Small intestine (tissue), 16 donors: ENCODE data around the gene WDR59. TPM values are rescaled to one million over a fixed set of nuclear protein-coding genes. Genes with fewer than 3 reads are reported as not detected.
A peak's percentile ranks its signal among the peaks of the same experiment; 100 is the strongest.

Experiments used
- DNase-seq, 2 donors: peaks; one replicate each; pipeline versions ENCODE4 v3.0.0 to v3.0.0-alpha.2; 2013
- FAIRE-seq: peaks from 2 replicates; lab custom pipeline; 2012; peaks lifted over from hg19 to GRCh38; lab: Jason Lieb, UNC
- H3K27ac ChIP-seq, 3 donors: one replicate each; pipeline ENCODE4 v1.5.1; 2013; ENCODE audit warnings: low read length in 2 of 3, mild to moderate bottlenecking in 2 of 3, control low read depth in 1 of 3, inconsistent platforms in 1 of 3, low read depth in 1 of 3, moderate library complexity in 1 of 3
- H3K27me3 ChIP-seq, 3 donors: one replicate each; pipeline ENCODE4 v1.6.1; 2013; ENCODE audit warnings: low read length in 3 of 3, inconsistent platforms in 1 of 3; ENCODE audit not compliant: control insufficient read depth in 3 of 3, insufficient read depth in 3 of 3
- H3K36me3 ChIP-seq, 3 donors: one replicate each; pipeline ENCODE4 v1.6.1; 2013; ENCODE audit warnings: low read length in 3 of 3, inconsistent platforms in 1 of 3, low read depth in 1 of 3, mild to moderate bottlenecking in 1 of 3, moderate library complexity in 1 of 3; ENCODE audit not compliant: control insufficient read depth in 3 of 3, insufficient read depth in 2 of 3
- H3K4me1 ChIP-seq, 3 donors: one replicate each; pipeline ENCODE4 v1.6.1; 2013; ENCODE audit warnings: low read length in 2 of 3, inconsistent platforms in 1 of 3, low read depth in 1 of 3, mild to moderate bottlenecking in 1 of 3, moderate library complexity in 1 of 3; ENCODE audit not compliant: control insufficient read depth in 3 of 3, insufficient read depth in 2 of 3
- H3K4me3 ChIP-seq, 3 donors: one replicate each; pipeline ENCODE4 v1.5.1; 2013; ENCODE audit warnings: low read length in 3 of 3, control low read depth in 1 of 3, inconsistent platforms in 1 of 3, low read depth in 1 of 3, mild to moderate bottlenecking in 1 of 3, moderate library complexity in 1 of 3
- H3K9me3 ChIP-seq, 2 donors: one replicate each; pipeline ENCODE4 v1.6.1; 2013; ENCODE audit warnings: low read depth in 1 of 2, low read length in 1 of 2; ENCODE audit not compliant: control insufficient read depth in 2 of 2, insufficient read depth in 1 of 2
- WGBS, 3 donors: extraction: QIAGEN DNeasy Blood & Tissue Kit; methylation state at CpG; one replicate each; pipeline ENCODE4 v1.1.7; 2013; 5-methylcytosine and 5-hydroxymethylcytosine counted together
- long read RNA-seq, 10 donors: transcript quantifications; one replicate each; lab custom pipeline, GENCODE V29; 2026
- polyA plus RNA-seq, 4 donors: library from polyadenylated mRNA; stranded (reverse) in 3 of 4; unstranded in 1 of 4; fragments of 200-250 nt in 3 of 4; fragments of 120-200 nt in 1 of 4; gene quantifications; one replicate each; pipeline versions ENCODE4 v1.2.1 to v1.2.3, GENCODE V29; 2013
- donor health status: healthy with polysubstance abuse.
- donor health status: control.
- donor health status: control.
- donor health status: Bipolar disorder and iron deficiency.
- donor health status: healthy.

Gene WDR59, protein sequence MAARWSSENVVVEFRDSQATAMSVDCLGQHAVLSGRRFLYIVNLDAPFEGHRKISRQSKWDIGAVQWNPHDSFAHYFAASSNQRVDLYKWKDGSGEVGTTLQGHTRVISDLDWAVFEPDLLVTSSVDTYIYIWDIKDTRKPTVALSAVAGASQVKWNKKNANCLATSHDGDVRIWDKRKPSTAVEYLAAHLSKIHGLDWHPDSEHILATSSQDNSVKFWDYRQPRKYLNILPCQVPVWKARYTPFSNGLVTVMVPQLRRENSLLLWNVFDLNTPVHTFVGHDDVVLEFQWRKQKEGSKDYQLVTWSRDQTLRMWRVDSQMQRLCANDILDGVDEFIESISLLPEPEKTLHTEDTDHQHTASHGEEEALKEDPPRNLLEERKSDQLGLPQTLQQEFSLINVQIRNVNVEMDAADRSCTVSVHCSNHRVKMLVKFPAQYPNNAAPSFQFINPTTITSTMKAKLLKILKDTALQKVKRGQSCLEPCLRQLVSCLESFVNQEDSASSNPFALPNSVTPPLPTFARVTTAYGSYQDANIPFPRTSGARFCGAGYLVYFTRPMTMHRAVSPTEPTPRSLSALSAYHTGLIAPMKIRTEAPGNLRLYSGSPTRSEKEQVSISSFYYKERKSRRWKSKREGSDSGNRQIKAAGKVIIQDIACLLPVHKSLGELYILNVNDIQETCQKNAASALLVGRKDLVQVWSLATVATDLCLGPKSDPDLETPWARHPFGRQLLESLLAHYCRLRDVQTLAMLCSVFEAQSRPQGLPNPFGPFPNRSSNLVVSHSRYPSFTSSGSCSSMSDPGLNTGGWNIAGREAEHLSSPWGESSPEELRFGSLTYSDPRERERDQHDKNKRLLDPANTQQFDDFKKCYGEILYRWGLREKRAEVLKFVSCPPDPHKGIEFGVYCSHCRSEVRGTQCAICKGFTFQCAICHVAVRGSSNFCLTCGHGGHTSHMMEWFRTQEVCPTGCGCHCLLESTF
- 10 to 100 TPM; 13.9 to 68.9 (median 25.2) TPM for polyA plus RNA-seq
- long read RNA-seq, donor 1 = 0 reads
- long read RNA-seq, donor 2, full-length matches to known transcripts = 1 of 1 reads
- long read RNA-seq, donor 2, partial matches to known transcripts = 0 of 1 reads
- long read RNA-seq, donor 2, other reads (novel, unspliced or antisense) = 0 of 1 reads
- long read RNA-seq, donor 3, partial matches to known transcripts = 0 of 2 reads
- long read RNA-seq, donor 3, other reads (novel, unspliced or antisense) = 0 of 2 reads
- long read RNA-seq, donor 4 = 0 reads
- long read RNA-seq, donor 5, partial matches to known transcripts = 0 of 2 reads
- long read RNA-seq, donor 5, other reads (novel, unspliced or antisense) = 0 of 2 reads
- long read RNA-seq, donor 6, full-length matches to known transcripts = 2 of 2 reads
- long read RNA-seq, donor 6, partial matches to known transcripts = 0 of 2 reads
- long read RNA-seq, donor 6, other reads (novel, unspliced or antisense) = 0 of 2 reads
- long read RNA-seq, donor 7, partial matches to known transcripts = 54 of 55 reads
- long read RNA-seq, donor 7, other reads (novel, unspliced or antisense) = 0 of 55 reads
- long read RNA-seq, donor 8 = 0 reads
- long read RNA-seq, donor 9 = 0 reads
- long read RNA-seq, donor 10, full-length matches to known transcripts = 4 of 4 reads
- long read RNA-seq, donor 10, partial matches to known transcripts = 0 of 4 reads
- long read RNA-seq, donor 10, other reads (novel, unspliced or antisense) = 0 of 4 reads

DNA sequence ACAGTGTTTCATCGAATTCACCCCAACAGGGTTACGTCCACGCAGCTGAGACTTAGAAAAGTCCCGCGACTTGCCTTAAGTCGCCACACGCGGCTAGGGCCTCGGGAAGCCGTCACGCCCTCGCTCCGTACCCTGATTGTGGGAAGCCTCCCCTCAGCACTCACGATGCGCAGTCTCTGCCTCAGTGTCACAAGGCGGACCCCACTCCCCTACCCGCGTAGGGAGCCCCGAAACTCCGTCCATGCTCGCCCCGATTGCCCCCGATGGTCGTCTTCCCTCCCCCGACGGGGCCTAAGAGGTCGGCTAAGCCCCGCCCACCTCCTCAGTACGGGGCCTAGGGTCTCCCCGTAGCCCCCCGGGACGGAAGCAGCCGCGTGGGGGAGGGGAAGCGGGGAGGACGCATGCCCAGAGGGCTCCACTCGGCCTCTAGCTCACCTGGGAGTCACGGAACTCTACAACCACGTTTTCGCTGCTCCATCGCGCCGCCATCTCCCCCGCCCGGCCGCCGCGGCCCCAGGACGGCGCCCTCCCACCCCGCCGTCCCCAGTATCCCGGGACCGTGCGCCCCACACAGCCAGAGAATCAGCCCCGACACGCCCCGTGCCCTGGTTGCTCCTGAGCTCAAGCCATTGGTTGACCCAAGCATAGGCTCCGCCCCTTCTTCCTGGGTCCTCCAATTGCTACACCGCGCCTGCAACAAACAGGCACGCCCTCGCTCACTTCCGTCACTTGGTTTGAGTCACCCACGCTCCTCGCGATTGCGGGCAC, at the start of gene WDR59:
Gene WDR59 (minus strand): TSS at position 595 of the 768 bp plus-strand sequence. CDS start 106 bp downstream, at position 489.
- peaks cover 0 to 10% (median 0%) of the 10 kb centered on the region in 3 donors for H3K36me3 ChIP-seq
- no peaks in the 10 kb centered on the region for H3K9me3 ChIP-seq
- H3K4me1 ChIP-seq = no peaks in the 10 kb centered on the region
- peak within 1 kb of the TSS; percentile 73 to 91 (median 74) for H3K4me3 ChIP-seq
- DNase-seq (peak; percentile 100), FAIRE-seq (no peak)
- H3K27me3 ChIP-seq = no peaks in the 10 kb centered on the region
- peak within 1 kb of the TSS in 2 of 3 donors; percentile 61 to 78 for H3K27ac ChIP-seq
- WGBS, 3 donors = 1% methylated on average over 66 to 68 of the region's 68 CpGs

DNA sequence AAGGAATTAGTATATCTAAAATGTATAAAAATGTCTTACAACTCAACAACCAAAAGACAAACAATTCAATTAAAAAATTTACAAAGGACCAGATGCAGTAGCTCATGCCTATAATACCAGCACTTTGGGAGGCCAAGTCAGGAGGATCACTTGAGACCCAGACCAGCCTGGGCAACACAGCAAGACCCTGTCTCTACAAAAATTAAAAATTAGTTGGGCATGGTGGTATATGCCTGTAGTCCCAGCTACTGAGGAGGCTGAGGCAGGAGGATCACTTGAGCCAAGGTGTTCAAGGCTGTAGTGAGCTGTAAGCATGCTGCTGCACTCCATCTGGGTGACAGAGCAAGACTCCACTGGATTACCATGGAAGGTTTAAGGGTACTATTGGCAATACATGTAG, 47.7 kb upstream of the WDR59 start:
- no peaks in the 10 kb centered on the region for H3K27me3 ChIP-seq
- H3K36me3 ChIP-seq = peaks cover 0 to 3% (median 0%) of the 10 kb centered on the region in 3 donors
- H3K9me3 ChIP-seq = peaks cover 0 to 12% of the 10 kb centered on the region in 2 donors
- FAIRE-seq = no peak
- H3K4me1 ChIP-seq = no peaks in the 10 kb centered on the region
- H3K4me3 ChIP-seq = no peak overlapping the region
- no peak for DNase-seq
- no peak overlapping the region for H3K27ac ChIP-seq

DNA sequence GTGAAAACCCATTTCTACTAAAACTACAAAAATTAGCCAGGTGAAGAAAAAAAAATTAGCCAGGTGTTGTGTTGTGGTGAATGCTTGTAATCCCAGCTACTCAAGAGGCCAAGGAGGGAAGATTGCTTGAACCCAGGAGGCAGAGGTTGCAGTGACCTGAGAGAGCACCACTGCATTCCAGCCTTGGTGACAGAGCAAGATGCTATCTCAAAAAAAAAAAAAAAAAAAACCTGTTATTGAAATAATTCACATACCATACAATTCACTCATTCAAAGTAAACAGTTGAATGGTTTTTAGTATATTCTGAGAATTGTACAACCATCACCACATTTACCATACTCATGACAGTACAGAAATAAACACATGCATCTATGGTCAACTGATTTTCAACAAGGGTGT, 44.9 kb upstream of the WDR59 start:
- Histone ChIP-seq H3K4me3 (no peak overlapping the region), H3K4me1 (peaks cover 0 to 4% (median 0%) of the 10 kb centered on the region in 3 donors), H3K36me3 (no peaks in the 10 kb centered on the region), H3K27me3 (no peaks in the 10 kb centered on the region), H3K9me3 (no peaks in the 10 kb centered on the region), H3K27ac (no peak overlapping the region)
- FAIRE-seq = no peak
- DNase-seq = no peak

DNA sequence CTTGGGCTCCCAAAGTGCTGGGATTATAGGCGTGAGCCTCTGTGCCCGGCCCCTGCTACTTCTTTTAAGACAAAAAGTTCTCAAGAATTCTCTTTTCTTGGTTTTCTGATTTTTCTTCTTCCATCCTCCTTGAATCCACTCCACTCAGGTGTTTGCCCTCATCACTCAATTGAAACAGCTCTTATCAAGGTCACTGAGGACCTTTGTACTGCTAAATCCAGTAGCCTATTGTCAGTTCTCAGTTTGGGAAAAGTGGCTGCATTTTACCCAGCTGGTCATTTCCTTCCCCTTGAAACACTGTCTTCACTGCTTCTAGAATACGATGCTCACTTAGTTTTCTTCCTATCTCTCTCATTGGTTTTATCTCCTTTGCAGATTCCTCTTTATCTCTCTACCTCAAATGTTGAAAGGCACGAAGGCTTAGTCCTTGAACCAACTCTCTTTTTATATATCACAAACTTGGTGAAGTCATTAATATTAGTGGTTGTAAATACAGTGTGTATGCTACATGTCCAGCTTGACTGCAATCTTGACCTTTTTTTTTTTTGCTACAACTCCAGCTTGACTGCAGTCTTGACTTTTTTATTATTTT, 43.7 kb upstream of the WDR59 start:
- H3K4me1 ChIP-seq = peaks cover 0 to 4% (median 0%) of the 10 kb centered on the region in 3 donors
- H3K9me3 ChIP-seq = no peaks in the 10 kb centered on the region

DNA sequence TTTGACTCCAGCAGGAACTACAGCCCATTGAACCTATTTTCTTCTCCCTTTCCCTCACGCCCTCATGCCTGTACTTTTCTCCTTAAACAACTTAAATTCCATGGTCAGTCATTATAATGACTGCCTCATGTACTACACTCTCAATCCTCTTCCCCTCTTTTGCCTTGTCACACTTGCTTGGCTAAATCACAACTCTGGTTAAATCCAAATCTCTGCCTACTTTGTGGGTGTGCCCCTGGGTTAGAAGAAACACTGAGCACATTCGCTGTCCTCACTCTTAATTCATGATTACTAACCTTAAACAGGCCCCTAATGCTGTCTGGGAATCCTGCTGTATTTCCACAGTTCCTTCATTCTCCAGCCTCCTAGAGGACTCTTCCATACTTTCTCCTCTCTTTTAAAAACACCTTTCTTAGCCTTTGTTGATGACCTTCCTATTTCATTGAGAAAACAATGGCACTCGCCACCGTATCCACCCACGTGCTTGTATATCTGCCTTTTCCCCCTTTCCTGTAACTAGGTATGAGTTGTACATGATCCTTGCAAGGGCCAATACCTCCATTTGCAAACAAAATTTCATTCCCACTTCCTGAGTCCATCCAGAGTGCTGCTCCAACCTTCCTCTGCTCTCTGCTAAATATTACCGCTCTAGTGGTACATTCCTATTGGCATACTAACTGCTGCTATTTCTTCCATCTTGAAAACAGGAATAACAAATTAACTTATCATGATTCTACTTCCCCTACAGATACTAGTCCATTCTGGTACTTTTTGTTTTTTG, 42.8 kb upstream of the WDR59 start:
- Histone ChIP-seq H3K36me3 (no peaks in the 10 kb centered on the region), H3K27ac (no peak overlapping the region)
- WGBS, 3 donors = 90 to 93% (median 93%) methylated on average over 6 of the region's 6 CpGs

More for the DNA sequence above, 43.7 kb upstream of the WDR59 start:
- no peaks in the 10 kb centered on the region for H3K36me3 ChIP-seq
- DNase-seq (peak in 1 of 2 donors; percentile 22), FAIRE-seq (no peak)
- 59 to 76% (median 63%) methylated on average over 4 of the region's 4 CpGs for WGBS, 3 donors
- no peak overlapping the region for H3K4me3 ChIP-seq
- no peak overlapping the region for H3K27ac ChIP-seq
- no peaks in the 10 kb centered on the region for H3K27me3 ChIP-seq

DNA sequence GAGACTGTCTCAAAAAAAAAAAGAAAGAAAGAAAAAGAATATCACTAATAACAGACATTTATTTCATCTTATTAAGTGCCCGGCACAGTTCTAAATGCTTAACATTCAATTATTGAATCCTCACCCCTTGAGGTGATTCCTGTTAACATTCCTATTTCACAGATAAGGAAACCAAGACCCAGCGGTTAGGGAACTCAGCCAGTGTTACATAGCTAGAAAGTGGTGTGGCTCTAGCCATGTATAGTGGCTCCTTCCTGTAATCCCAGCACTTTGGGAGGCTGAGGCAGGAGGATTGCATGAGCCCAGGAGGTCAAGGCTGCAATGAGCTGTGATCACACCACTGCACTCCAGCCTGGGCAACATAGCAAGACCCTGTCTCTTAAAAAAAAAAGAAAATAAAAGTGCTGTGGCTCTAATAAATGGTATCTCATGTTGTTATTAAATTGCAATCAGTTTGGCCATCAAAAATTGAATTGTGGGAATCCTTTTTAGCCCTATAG, 42.0 kb upstream of the WDR59 start:
- 90 to 95% (median 90%) methylated on average over 2 of the region's 2 CpGs for WGBS, 3 donors
- H3K4me3 ChIP-seq = no peak overlapping the region
- H3K9me3 ChIP-seq = peaks cover 0 to 1% of the 10 kb centered on the region in 2 donors
- FAIRE-seq (no peak), DNase-seq (no peak)
- no peaks in the 10 kb centered on the region for H3K27me3 ChIP-seq
- peak overlapping the region in 1 of 3 donors; percentile 75 for H3K27ac ChIP-seq
- no peaks in the 10 kb centered on the region for H3K36me3 ChIP-seq
- H3K4me1 ChIP-seq = peaks cover 0 to 4% (median 0%) of the 10 kb centered on the region in 3 donors

More for the DNA sequence above, 42.8 kb upstream of the WDR59 start:
- DNase-seq (no peak), FAIRE-seq (no peak)
- H3K4me1 ChIP-seq = peaks cover 0 to 4% (median 0%) of the 10 kb centered on the region in 3 donors
- no peak overlapping the region for H3K4me3 ChIP-seq
- H3K27me3 ChIP-seq = no peaks in the 10 kb centered on the region
- no peaks in the 10 kb centered on the region for H3K9me3 ChIP-seq
